ENCODE data around the gene EPN3.

EPN3 gene

GRCh38 chr17:50570528-50570927, 38.0 kb downstream of the EPN3 start:
- DNase-seq, result no peak

GRCh38 chr17:50571681-50572080, 39.1 kb downstream of the EPN3 start:
- no peak for DNase-seq

GRCh38 chr17:50572541-50572940, 40.0 kb downstream of the EPN3 start:
- no peak for DNase-seq

- DNase-seq, result no peak
These were observed 41.5 kb downstream of the EPN3 start for GRCh38 chr17:50573866-50574611.

- no peak for DNase-seq
These were observed 43.2 kb downstream of the EPN3 start for GRCh38 chr17:50575581-50576210.

GRCh38 chr17:50576864-50577263, 44.3 kb downstream of the EPN3 start:
- no peak for DNase-seq

GRCh38 chr17:50577451-50577954, 45.0 kb downstream of the EPN3 start:
- DNase-seq, result no peak

GRCh38 chr17:50578173-50578572, 45.6 kb downstream of the EPN3 start:
- DNase-seq, result no peak

- DNase-seq, result no peak
These were observed 46.9 kb downstream of the EPN3 start for GRCh38 chr17:50579399-50579798.

- DNase-seq, result no peak
These were observed 48.1 kb downstream of the EPN3 start for GRCh38 chr17:50580646-50581045.

- DNase-seq, result no peak
These were observed 48.8 kb downstream of the EPN3 start for GRCh38 chr17:50581316-50581715.

GRCh38 chr17:50582741-50583140, 50.2 kb downstream of the EPN3 start:
- DNase-seq, result no peak

GRCh38 chr17:50583641-50584040, 51.1 kb downstream of the EPN3 start:
- no peak for DNase-seq

- DNase-seq, result no peak
These were observed 51.6 kb downstream of the EPN3 start for GRCh38 chr17:50584116-50584515.

- no peak for DNase-seq
These were observed 52.2 kb downstream of the EPN3 start for GRCh38 chr17:50584749-50585148.

GRCh38 chr17:50585346-50585745, 52.8 kb downstream of the EPN3 start:
- no peak for DNase-seq

GRCh38 chr17:50585891-50586290, 53.4 kb downstream of the EPN3 start:
- DNase-seq, result no peak

- no peak for DNase-seq
These were observed 54.1 kb downstream of the EPN3 start for GRCh38 chr17:50586421-50587247.

- DNase-seq, result no peak
These were observed 55.0 kb downstream of the EPN3 start for GRCh38 chr17:50587571-50587970.

GRCh38 chr17:50588391-50589049, 56.0 kb downstream of the EPN3 start:
- no peak for DNase-seq

- no peak for DNase-seq
These were observed 56.7 kb downstream of the EPN3 start for GRCh38 chr17:50589095-50589705.

GRCh38 chr17:50590946-50591737, 58.6 kb downstream of the EPN3 start:
- DNase-seq, result no peak

Data from NCI-H1048 (cell line).